ENCODE measurements around the gene KCNK2.

Gene KCNK2

GRCh38 chr1:215262106-215262505, 179.6 kb downstream of the KCNK2 start:
- DNase-seq: no peak

DNA sequence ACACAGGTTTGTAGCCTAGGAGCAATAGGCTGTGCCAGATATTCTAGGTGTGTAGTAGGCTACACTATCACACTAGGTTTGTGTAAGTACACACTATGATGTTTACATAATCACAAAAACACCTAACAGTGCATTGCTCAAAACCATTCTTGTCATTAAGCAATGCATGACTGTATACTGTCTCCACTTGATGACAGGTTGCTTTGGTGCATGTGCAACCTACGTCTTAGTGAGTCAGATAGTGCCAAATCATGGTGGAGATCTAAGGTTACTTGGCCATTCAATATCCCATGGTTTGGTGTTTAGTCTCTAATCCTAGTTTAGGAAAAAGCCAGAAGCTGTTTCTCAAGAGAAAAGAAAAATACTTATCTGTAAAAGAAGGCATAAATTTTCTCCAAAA, 181.1 kb downstream of the KCNK2 start:
- DNase-seq: no peak

- no peak for DNase-seq
These were observed 182.1 kb downstream of the KCNK2 start for GRCh38 chr1:215264649-215265048.

DNA sequence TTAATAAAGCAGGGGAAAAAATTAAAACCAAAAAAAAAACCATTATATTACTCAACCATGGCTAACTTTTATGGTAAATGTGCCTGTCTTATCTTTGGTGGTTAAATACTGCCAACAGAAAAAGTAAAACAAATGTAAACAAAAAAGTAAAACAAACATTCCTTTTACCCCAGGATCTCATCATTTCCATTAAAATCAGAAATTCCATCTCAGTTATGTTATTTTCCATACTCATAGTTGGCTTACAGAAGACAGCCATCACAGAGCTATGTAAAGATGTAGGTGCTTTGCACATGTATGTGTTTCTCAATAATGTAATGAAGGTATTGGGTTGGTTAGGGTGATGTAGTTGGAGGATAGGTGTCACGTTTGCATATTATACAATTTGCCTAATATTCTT, 185.0 kb downstream of the KCNK2 start:
- DNase-seq: no peak

GRCh38 chr1:215269955-215270354, 187.4 kb downstream of the KCNK2 start:
- DNase-seq: no peak

- DNase-seq: no peak
These were observed 191.4 kb downstream of the KCNK2 start for GRCh38 chr1:215273838-215274516.

DNA sequence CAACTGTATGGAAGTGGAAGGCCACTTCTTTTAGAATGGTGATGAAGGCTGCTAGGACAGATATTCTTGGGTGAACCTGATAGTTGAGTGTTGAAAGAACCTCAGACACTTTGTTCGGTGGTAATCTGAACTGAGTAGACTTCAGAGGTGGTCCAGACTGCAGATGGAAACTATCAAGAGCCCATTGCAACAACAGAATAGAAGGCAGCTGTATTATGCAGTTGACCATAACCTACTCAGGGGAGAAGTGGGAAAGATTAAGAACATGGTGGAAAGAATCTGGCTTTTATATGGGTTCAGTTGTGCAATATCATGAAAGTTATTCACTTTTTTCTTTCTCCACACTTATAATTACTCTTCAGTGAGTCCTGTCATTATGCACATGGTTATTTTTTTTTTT, 194.0 kb downstream of the KCNK2 start:
- DNase-seq: no peak

DNA sequence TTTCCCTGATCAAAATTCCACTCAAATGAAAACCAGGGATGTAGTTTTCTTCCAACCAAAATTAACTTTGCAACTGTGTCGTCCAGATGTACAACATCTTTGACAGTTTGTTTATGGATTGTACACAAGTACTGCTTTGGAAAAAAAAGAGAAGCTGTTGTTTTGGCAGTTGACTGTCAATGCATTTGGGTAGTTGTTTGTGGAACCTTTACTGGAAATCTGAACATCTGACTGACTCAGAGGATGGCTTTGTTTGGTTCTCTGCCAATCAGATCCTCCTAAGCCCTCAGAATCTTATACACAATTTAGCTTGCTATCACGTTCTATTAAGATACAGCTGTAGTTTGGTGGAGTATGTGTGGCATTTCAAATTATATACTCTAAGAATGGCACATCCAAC, 195.0 kb downstream of the KCNK2 start:
- DNase-seq: no peak

GRCh38 chr1:215279682-215280081, 197.1 kb downstream of the KCNK2 start:
- no peak for DNase-seq

- DNase-seq: no peak
These were observed 200.0 kb downstream of the KCNK2 start for GRCh38 chr1:215282557-215282956.

GRCh38 chr1:215285013-215285800, 202.7 kb downstream of the KCNK2 start:
- DNase-seq: no peak
